Subcutaneous adipose tissue (tissue), 4 donors: Measurements from ENCODE around the gene KRT79. TPM values are rescaled to one million over a fixed set of nuclear protein-coding genes. Genes with fewer than 3 reads are reported as not detected.

Source experiments
- CTCF ChIP-seq: fragments of 450-650 bp; IDR thresholded peaks from one replicate; pipeline ENCODE4 v1.5.1; 2016; ENCODE audit warnings: low read depth, mild to moderate bottlenecking, control low read depth, antibody characterized with exemption, moderate library complexity
- total RNA-seq, 4 donors: library from RNA; depleted of rRNA; stranded (reverse); fragments of >200 nt; gene quantifications; one replicate each; pipeline ENCODE4 v1.1.0, GENCODE V29; 2016

The KRT79 gene
- total RNA-seq, 4 donors from 2014 or later = 0.22 to 3.6 (median 2.0) TPM; not detected in 1

- TF ChIP-seq CTCF = no peak
Observed at GRCh38 chr12:52829986-52830770, 3.9 kb downstream of the KRT79 start.

DNA sequence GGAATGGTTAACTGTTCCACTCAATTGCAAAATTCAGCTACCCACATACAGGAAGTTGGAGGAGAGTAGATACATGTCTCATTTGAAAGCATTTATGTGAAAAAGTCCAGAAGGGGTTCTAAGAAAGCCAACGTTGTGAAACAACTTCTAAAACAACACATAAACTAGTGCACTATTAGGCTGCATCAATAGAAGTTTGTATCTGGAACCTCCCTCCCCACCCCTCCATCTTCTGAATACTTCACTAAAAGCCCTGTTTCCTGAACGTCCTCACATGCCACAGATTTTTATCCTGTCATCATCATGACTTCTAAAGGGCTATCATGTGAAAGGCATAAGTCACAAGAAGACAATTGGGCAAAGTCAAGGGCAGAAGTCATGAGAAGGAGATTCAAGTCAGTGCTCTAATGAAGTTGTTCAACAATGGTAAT lies 5.5 kb downstream of the KRT79 start:
- no peak for TF ChIP-seq CTCF

DNA sequence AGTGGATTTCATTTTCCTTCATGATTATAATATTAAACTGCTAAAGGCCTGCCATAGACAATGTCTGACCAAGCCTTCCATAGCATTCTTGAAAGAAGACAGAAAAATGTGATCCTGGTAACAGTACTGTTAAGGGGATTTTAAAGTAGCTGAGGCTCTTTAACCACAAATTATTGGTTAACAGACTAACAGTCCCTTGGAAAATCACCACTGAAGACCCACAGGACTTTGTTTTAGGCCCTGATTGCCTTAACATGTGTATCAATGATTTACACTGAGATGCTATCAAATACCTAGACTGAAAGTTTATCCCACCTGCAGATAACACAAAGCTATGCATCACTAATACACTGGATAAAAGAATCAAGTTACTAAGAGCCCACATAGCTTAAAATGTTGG lies 6.0 kb downstream of the KRT79 start:
- TF ChIP-seq CTCF = no peak

DNA sequence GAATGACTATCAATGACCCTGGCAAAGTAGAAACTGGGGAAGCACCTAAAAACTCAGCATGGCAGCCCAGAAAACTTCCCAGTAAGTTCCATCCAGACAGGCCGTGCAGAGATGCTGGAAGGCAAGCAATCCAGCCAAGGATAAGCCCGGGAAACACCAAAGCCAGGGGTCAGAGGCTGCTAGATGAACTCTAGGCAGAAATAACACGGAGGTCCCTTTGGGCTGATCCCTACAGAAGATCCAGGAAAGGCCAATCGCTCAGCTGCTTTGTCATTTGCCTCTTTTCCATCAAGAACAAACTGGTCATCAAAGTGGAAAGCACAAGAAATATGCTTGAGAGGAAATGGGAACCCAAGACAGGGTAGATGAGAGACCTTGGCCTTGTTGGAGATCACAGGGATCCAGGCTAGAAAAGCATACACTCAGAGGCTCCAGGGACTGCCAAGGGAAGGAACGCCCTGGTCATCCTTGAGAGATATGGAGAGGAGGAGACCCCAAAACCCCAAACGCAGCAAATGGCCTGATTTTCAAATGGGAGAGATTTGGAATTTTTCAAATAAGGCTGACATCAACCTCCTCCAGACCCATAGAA lies 6.5 kb downstream of the KRT79 start:
- no peak for TF ChIP-seq CTCF

GRCh38 chr12:52826611-52827498 lies 7.3 kb downstream of the KRT79 start:
- no peak for TF ChIP-seq CTCF

DNA sequence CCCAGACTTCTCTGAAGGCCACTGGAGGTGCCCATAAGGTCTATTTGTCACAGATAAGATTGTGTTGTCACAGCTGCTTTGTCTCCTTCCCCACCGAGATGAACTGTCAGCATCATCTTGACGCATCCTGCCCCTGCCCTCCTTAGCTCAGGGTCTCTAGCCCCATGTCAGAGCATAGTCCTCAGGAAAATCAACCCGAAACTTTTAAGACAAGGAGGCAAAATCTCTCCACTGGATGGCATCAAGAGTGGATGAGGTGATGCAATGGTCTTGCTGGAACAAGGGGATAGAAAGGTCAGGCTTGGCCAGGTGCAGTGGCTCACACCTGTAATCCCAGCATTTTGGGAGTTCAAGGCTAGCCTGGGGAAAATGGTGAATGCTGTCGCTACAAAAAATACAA lies 8.2 kb downstream of the KRT79 start:
- no peak for TF ChIP-seq CTCF
